ENCODE results near the gene GLRA1.

GRCh38 chr5:151901611-151902010, 23.0 kb downstream of the GLRA1 start:
- TF ChIP-seq, protein P1, sequence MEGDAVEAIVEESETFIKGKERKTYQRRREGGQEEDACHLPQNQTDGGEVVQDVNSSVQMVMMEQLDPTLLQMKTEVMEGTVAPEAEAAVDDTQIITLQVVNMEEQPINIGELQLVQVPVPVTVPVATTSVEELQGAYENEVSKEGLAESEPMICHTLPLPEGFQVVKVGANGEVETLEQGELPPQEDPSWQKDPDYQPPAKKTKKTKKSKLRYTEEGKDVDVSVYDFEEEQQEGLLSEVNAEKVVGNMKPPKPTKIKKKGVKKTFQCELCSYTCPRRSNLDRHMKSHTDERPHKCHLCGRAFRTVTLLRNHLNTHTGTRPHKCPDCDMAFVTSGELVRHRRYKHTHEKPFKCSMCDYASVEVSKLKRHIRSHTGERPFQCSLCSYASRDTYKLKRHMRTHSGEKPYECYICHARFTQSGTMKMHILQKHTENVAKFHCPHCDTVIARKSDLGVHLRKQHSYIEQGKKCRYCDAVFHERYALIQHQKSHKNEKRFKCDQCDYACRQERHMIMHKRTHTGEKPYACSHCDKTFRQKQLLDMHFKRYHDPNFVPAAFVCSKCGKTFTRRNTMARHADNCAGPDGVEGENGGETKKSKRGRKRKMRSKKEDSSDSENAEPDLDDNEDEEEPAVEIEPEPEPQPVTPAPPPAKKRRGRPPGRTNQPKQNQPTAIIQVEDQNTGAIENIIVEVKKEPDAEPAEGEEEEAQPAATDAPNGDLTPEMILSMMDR (IDR thresholded peaks at IDR 0.05) = no peak
- TF ChIP-seq POLR2AphosphoS5 (IDR thresholded peaks at IDR 0.05) = no peak
- TF ChIP-seq POLR2A (IDR thresholded peaks at IDR 0.05; ENCODE audit: low read depth) = no peak

Measured in esophagus muscularis mucosa (tissue), 3 donors.